Endothelial cell of umbilical vein (primary cell): ENCODE measurements around the gene TMEM154.

ENCODE experiments used
- EZH2 ChIP-seq: IDR thresholded peaks from 2 replicates; pipeline ENCODE4 v1.6.1; 2012; ENCODE audit warnings: borderline replicate concordance, low read depth, mild to moderate bottlenecking, moderate library complexity, low read length, inconsistent platforms; ENCODE audit not compliant: severe bottlenecking
- POLR2AphosphoS5 ChIP-seq: IDR thresholded peaks from 2 replicates; pipeline ENCODE4 v1.6.1; 2012; ENCODE audit warnings: low read depth, mild to moderate bottlenecking, control low read depth, low read length, moderate library complexity; ENCODE audit not compliant: insufficient read depth
- TF ChIP-seq, protein P1 (sequence below), 2 donors: IDR thresholded peaks; 1 replicate in 1 of 2; 2 replicates in 1 of 2; pipeline ENCODE4 v1.5.1; 2011; ENCODE audit warnings: low read length in 2 of 2, mild to moderate bottlenecking in 2 of 2, moderate library complexity in 2 of 2, control low read depth in 1 of 2, inconsistent platforms in 1 of 2, low read depth in 1 of 2; ENCODE audit not compliant: insufficient read depth in 1 of 2; ENCODE audit errors: extremely low read depth in 1 of 2

GRCh38 chr4:152613841-152614721 is 65.7 kb downstream of the TMEM154 start:
- TF ChIP-seq EZH2 = no peak
- TF ChIP-seq, protein P1, sequence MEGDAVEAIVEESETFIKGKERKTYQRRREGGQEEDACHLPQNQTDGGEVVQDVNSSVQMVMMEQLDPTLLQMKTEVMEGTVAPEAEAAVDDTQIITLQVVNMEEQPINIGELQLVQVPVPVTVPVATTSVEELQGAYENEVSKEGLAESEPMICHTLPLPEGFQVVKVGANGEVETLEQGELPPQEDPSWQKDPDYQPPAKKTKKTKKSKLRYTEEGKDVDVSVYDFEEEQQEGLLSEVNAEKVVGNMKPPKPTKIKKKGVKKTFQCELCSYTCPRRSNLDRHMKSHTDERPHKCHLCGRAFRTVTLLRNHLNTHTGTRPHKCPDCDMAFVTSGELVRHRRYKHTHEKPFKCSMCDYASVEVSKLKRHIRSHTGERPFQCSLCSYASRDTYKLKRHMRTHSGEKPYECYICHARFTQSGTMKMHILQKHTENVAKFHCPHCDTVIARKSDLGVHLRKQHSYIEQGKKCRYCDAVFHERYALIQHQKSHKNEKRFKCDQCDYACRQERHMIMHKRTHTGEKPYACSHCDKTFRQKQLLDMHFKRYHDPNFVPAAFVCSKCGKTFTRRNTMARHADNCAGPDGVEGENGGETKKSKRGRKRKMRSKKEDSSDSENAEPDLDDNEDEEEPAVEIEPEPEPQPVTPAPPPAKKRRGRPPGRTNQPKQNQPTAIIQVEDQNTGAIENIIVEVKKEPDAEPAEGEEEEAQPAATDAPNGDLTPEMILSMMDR (IDR thresholded peaks at IDR 0.05; ENCODE audit: extremely low read depth in 1 of 2, insufficient read depth in 1 of 2, low read depth in 1 of 2, low read length in 2 of 2) = no peak
- TF ChIP-seq POLR2AphosphoS5 = no peak
